Stimulated activated CD4-positive, alpha-beta T cell treated with anti-CD3 and anti-CD28 coated beads, TNF-alpha, amount 100 ng/mL, for 48 hours (primary cell): ENCODE data around the gene STX1A.
"Not testable (repeated sequence)": the region's sequence is repeated elsewhere in the genome, so short reads cannot be mapped to it uniquely, and the experiment has no call there.

ENCODE experiments used
- DNase-seq, 3 donors: peaks; one replicate each; pipeline ENCODE4 v3.0.0-alpha.2; 2020; ENCODE audit warnings: low read depth in 3 of 3

STX1A gene

DNA sequence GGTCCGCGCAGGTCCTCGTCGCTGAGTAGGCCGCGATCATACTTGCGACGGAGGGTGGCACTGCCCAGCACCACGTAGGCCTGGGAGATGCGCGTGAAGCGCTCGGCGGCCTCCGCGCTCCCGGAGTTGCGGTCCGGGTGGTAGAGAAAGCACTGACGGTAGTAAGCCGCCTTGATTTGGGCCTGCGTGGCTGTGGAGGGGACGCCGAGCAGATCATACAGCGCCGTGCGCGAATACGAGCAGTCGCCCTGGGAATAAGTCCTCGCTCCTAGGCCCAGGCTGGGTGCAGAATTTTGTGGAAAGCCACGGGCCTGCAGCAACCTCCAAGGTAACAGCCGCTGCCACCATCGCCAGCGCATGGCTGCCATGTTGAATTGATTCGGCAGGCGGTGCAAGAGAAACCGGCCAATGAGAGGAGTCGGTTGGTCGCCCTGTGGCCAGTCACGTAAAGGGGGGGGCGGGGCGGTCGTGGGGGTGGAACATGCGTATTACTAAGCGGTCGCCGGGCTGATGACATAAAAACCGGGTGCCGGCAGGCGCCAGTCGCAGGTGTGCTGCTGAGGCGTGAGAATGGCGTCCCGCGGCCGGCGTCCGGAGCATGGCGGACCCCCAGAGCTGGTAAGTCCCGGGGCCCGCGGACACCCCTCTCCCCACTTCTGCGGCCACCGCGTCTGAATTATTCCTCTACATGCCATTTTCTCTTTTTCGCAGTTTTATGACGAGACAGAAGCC lies 36.2 kb downstream of the STX1A start, which contains the start of the genes BUD23 and DNAJC30:
BUD23 (plus strand) TSS at position 542 of the 732 bp plus-strand sequence; CDS start at position 571, 29 bp downstream.
DNAJC30 (minus strand) TSS at position 398 of the 732 bp plus-strand sequence; CDS start at position 368, 30 bp downstream.
- DNase-seq: peak; percentile 94 to 99 (median 97)

DNA sequence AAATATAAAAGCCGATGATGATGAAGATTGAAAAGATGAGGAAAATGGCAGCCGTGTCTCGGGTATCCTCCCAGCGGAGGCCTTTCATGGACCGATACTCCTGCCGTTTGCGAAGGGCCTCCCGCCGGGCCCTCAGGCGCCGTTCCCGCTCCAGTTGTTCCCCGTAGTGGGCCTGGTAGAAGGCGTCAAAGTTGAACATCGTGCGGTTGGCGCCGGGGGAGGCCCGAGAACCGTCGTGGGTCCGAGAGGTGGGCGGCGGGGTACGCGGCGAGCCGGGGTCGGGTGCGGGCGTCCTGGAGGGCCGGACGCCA lies 36.8 kb downstream of the STX1A start:
- DNase-seq: no peak

DNA sequence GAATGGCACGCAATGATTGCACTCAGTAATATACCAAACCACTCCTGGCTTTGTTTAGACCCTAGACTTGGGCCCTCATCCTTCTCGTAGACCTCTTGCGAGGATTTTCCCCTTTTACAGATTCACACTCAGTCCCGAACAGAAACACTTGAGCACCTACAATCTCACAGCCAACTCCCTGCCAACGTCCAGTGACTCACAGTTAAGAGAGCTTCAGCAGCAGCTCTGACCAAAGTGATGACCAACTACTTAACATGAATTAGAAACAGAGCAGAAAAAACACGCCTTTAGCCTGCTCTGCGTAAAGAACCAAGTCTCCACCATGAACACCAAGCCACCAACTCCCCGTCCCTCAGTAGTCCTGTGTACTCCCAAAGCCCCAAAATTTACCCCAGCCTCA lies 38.4 kb downstream of the STX1A start:
- DNase-seq: no peak

DNA sequence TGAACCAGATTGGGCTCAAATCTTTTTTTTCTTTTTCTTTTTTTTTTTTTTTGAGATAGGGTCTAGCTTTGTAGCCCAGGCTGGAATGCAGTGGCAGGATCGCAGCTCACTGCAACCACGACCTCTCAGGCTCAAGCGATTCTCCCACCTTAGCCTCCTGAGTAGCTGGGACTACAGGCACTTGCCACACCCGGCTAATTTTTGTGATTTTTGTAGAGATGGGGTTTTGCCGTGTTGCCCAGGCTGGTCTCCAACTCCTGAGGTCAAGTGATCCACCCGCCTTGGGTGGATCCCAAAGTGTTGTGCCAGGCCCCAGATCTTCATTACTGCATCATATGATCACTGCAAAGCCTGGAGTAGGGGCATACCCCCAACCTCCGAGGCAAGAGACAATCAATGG lies 39.0 kb downstream of the STX1A start:
- no peak for DNase-seq

DNA sequence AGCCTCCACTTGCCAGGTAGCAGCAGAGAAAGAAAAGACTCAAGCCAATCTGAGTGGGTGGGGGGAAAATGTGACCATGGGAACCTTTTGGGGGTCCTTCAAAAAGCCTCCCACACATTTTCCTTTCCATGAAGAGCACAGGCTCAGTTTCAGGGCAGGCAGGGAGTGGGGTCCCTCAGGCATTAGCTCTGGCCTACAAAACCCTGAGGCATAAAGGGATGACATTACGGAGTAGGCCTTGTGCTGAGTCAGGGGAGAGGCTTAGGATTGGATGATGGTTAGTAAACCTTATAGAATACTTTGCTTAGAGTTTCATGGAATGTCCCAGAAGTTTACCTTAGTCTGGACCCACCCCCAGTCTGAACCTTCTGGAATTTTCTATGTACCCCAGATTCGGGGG lies 39.8 kb downstream of the STX1A start:
- DNase-seq: no peak

DNA sequence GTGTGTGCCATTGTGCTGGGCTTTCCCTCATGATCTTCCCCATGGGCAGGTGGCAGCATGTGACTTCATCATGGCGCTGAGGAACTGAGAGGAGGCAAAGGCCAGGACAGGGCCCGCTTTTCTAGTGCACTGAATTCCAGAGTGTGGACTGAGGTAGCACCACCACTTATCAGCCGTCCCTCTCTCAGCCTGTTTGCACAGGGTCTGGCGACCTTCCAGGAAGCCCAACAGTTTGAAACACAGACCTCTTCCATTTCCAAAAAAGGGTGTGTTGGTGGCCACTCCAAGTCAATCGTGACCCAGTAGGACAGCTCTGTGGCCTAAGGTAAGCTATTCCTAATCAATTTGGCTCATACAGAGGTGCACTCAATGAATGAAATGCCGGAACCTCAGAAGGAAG lies 40.6 kb downstream of the STX1A start:
- DNase-seq: no peak

DNA sequence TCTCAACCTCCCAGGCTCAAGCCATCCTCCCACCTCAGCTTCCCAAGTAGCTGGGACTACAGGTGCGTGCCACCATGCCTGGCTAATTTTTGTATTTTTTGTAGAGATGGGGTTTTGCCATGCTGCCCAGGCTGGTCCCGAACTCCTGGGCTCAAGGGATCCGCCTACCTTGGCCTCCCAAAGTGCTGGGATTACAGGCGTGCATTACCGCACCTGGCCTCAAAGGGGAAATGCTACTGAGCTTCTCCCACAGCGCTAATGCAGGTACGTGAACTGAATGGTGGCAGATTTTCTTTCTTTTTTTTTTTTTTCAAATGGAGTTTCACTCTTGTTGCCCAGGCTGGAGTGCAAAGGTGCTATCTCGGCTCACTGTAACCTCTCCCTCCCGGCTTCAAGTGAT lies 43.4 kb downstream of the STX1A start:
- not testable (repeated sequence) for DNase-seq

DNA sequence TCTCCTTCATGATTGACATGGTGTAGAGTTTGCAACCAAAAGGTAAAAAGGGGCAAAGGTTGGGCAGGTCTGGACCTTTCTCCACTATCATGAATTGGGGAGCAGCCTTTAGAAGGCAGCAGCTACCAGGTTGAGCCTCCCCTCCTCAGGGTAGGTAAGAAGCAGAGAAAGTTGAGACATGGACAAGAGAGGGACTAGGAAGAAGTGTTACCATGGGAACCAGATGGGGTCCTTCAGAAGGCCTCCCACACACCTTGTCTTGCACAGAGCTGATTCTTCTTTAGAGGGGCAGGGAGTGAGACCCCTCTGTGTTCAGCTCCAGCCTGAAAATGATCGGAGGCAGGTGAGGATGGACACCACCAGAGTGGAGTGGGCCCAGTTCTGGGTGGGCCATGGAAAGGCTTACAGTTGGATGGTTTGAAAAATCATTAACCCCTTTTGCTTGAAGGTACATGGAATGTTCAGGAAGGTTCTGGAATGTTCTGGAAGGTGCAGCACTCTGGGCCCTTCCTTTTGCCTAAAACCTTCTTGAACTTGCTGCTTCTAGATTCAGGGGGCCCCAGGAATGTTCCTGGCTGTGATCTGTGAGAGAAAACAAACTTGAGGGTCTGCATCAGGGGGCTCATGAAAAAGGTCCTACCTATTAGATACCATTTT lies 44.9 kb downstream of the STX1A start:
- DNase-seq: no peak

DNA sequence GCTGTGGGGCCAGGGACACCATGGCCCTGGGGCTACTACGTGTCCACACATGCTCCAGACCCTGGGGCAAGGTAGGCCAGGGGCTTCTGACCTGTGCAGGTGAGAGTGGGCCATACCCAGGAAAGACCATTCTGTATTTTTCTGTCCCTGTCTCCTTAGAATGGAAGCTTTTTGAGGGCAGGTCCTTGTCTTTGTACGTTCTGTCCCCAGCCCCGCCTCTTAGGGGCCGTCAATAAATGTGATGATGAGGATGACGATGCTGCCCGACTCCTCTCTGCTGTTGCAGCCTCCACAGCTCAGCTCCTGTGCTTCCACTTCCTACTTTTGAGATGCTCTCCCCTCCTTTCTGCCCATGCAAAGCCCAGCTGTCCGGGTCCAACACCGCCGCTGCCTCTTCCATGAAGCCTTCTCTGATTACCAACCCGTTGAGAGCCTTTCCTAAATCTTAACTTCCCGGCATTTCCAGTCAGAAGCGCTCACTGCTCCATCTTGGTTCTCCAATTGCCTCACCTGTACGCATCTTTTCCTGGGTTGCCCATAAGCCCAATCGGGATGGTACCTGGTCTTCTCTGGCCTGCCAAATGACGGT lies 47.5 kb downstream of the STX1A start:
- DNase-seq: no peak

DNA sequence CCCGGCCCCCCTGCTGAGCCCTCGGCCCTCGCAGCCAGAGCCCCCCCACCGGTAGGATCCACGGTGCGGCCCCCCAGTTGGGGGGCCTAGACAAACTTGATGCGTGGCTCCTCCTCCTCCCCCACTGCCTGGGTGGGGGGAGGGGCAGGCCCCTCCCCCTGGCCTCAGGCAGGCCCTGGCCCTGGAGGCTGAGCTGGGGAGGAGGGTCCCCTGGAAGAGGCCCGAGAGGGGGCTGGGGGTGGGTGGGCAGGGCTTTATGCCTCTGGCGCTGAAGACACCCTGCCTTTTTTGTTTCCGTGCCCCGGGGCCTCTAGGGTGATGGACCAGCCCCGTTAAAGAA lies 48.2 kb downstream of the STX1A start:
- no peak for DNase-seq

DNA sequence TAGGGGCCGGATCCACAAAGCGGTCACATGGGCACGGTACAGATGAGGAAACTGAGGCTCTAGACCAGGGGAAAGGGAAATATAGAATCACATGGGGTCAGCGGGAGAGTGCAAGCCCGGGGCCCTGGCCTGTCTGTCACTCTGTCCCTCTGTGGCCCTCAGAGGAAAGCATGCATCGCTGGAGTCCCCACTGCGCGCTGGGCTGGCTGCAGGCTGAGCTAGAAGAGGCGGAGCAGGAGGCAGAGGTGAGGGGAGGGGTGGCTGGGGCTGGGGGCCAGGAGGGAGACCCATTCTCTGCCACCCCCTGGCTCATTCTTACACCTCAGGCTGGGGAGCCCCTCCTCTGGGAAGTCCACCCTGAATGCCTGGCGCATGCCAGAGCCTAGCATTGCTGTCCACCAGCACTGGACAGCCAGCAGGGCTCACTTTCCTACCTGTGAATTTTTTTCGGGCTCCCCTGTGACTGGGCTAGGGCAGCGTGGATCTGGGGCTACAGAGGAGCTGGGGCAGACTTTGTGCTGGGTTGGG lies 49.5 kb downstream of the STX1A start:
- no peak for DNase-seq

DNA sequence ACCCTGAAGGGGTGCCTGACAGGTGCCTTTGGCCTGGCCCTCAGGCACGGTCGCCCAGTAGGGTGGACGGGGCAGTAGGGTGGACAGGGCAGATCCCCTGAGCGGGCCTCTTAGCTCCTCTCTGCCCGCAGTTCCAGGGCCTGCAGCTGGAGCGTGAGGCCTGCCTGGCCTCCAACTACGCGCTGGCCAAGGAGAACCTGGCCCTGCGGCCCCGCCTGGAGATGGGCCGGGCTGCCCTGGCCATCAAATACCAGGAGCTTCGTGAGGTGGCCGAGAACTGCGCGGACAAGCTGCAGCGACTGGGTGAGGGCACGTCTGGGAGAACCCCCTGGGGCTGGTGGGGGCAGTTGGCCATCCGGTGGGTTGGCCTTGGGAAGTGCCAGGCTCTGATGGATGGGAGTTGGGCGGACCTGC lies 50.2 kb downstream of the STX1A start:
- no peak for DNase-seq

DNA sequence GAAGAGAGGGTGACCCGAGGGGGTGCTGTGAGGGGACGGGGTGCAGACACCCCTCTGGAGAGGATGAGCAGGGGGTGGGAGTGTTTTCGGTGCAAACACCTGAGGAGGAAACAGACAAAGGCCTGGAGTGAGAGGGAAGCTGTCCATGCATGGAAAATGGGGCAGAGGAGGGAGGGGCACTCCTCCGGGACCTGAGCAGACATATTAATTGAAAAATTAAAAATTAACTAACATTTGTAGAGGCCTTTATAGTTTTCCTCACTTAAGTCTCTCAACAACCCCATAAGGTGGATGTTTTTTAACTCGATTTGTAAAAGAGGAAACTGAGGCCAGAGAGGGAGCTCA lies 50.6 kb downstream of the STX1A start:
- DNase-seq: no peak

DNA sequence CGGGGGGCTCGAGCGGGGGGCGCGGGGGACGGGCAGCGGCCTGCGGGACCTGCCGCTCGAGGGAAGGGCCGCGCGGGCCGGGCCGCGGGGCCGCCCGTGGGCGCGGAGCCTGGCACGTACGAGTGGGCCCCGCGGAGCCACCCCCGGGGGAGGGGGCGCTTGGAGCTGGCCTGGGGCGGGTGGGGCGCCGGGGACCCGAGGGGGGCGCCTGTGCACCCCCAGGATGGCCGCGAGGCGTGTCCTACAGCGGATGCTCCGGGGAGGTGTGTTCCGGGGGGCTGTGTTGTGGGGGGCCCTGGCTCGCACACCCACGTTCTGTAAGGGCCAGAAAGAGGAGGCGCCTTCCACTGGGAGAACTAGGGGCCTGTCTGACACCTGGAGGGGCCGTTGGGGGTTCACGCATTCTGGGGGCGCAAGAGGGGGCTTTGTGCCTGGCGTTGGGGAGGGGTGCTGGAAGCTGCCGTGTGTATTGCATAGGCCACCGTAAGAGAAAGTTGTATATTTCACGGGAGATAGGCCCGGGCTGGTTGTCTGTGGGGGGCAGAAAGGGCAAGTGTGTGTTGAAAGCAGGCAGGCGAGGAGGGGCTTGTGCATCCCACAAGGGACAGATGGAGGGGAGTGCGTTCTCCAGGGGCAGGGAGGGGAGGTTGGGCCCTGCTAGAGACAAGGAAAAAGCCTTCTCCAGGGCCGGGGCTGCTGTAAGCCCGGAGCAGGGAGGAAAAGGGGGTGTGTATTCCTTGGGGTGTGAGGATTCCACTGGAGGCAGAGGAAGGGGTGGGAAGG lies 51.2 kb downstream of the STX1A start:
- DNase-seq: no peak

DNA sequence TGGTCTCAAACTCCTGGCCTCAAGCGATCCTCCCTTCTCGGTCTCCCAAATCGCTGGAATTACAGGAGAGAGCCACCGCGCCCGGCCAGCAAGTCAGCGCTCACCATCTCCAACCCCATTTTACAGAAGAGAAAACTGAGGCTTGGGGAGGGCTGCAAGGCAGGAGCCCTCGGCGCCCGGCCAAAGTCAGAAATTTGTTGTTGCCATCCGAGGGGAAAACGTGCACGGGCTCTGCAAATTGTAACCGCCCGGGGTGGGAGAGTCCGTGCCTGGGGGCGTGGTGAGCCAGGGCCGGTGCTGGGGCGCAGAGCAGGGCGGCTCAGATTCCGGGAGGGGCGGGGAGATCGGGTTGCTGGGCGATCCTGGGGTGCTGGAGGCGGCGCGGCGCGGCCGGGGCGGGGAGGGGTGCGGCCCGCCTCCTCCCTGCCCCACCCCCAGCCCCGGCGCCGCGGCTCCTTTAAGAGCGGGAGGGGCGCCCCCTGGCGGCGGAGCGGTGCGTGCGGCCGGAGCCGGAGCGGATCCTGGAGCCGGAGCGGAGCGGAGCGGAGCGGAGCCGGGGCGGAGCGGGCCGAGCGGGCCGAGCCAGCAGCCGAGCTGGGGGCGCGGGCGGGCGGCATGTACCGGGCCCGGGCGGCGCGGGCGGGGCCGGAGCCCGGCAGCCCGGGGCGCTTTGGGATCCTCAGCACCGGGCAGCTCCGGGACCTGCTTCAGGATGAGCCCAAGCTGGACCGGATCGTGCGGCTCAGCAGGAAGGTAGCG lies 51.9 kb downstream of the STX1A start, which contains the start of gene VPS37D:
VPS37D (plus strand) TSS at position 488 of the 759 bp plus-strand sequence; CDS start at position 616, 128 bp downstream.
- DNase-seq: peak; percentile 81 to 95 (median 90)

DNA sequence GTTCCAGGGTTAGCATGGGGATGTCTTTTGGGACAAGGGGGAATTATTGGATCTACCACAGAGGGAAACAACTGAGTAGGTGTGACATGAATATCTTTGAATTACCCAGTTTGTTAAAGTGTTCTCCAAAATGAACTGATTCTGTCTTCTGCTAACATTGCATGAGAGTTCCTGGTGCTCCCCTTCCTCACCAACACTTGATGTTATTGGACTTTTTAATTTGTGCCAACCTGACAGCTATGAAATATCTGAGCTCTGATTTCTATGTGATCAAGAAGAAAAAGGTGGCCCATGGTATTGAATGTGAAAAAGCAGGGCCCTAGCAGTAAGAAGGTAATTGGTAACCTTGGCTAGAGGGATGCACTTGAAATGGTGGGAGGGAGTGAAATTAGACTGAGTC lies 56.4 kb downstream of the STX1A start:
- DNase-seq: no peak

DNA sequence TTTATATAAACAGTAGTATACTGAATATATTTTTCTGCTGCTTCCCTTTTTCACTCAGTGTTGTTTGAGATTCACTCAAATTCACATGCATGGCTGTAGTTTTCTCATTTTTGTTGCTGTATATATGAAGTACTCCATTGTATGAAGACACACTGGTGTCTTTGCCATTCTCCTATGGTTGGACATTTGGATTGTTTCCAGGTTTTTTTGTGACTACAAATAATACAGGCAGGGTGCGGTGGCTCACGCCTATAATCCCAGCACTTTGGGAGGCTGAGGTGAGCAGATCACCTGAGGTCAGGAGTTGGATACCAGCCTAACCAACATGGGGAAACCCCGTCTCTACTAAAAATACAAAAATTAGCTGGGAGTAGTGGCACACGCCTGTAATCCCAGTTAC lies 58.9 kb downstream of the STX1A start:
- not testable (repeated sequence) for DNase-seq

DNA sequence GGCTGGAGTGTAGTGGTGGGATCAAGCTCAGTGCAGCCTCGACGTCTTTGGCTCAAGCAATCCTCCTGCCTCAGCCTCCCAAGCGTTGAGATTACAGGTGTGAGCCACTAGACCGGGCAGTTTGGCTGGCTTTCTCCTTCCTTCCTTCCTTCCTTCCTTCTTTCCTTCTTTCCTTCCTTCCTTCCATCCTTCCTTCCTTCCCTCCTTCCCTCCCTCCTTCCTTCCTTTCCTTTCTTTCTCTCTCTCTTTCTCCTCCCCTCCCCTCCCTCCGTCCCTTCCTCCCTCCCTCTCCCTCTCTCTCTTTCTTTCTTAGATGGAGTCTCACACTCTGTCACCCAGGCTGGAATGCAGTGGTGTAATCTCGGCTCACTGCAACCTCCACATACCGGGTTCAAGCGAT lies 59.5 kb downstream of the STX1A start:
- DNase-seq: no peak

DNA sequence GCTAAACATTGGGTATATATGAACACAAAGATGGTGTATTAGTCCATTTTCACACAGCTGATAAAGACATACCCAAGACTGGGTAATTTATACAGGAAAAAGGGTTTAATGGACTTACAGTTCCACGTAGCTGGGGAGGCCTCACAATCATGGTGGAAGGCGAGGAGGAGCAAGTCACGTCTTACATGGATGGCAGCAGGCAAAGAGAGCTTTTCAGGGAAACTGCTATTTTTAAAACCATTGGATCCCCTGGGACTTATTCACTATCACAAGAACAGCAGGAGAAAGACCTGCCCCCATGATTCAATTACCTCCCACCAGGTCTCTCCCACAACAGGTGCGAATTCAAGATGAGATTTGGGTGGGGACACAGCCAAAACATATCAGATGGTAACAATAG lies 64.2 kb downstream of the STX1A start:
- not testable (repeated sequence) for DNase-seq

DNA sequence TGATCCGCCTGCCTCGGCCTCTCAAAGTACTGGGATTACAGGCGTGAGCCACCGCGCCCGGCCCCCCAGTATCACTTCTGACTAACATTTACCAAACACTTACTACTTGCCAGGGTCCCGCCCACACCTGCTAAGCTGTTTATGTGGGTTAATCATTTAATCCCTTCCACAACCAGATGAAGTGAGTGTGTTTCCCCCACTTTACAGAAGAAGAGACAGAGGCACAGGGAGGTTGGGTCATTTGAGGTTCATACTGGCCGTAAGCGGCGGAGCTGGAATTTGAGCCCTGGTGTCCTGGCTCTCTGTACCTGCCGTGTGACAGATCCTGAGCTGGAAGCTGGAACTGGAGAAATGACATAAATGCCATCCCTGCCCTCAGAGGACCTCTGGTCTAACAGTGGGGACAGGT lies 66.9 kb downstream of the STX1A start:
- DNase-seq: no peak

DNA sequence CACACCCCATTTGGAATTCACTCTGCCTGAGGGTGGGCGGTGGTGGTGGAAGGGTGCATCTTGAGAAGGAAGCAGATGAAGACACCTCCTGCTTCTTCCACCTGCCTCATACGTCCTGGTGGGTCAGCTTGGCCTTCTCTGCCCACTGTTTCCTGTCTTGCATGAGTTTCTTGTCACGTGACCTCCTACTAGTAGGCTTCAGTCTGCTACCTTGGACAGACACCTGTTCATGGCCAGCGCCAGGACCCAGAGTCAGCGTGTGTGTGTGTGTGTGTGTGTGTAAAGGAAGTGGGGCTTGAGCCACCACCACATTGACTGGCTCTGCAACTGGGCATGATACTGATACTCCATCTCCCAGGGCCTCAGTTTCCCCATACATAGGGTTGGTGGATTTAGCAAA lies 68.9 kb downstream of the STX1A start:
- no peak for DNase-seq
